Fibroblast of lung (primary cell): Measurements from ENCODE around the gene NFIC. TPM values are rescaled to one million over a fixed set of nuclear protein-coding genes. Genes with fewer than 3 reads are reported as not detected.
"Not testable (repeated sequence)": the region's sequence is repeated elsewhere in the genome, so short reads cannot be mapped to it uniquely, and the experiment has no call there.

Experiments used
- DNase-seq, 2 donors: peaks; one replicate each; pipeline versions ENCODE4 v3.0.0 to v3.0.0-alpha.2; 2010; ENCODE audit warnings: low read depth in 2 of 2
- H2AFZ ChIP-seq: 2 replicates; pipeline ENCODE4 v1.5.1; 2012; ENCODE audit warnings: low read length, control low read depth, inconsistent platforms
- H3K27ac ChIP-seq: 2 replicates; pipeline ENCODE4 v1.5.1; 2011; ENCODE audit warnings: low read length, control low read depth; ENCODE audit not compliant: insufficient read depth
- H3K27me3 ChIP-seq: 2 replicates; pipeline ENCODE4 v1.5.1; 2011; ENCODE audit warnings: mild to moderate bottlenecking, low read length; ENCODE audit not compliant: control insufficient read depth, insufficient read depth
- H3K36me3 ChIP-seq: 2 replicates; pipeline ENCODE4 v1.5.1; 2011; ENCODE audit warnings: low read length; ENCODE audit not compliant: control insufficient read depth, insufficient read depth
- H3K4me1 ChIP-seq: 2 replicates; pipeline ENCODE4 v1.5.1; 2011; ENCODE audit warnings: low read length; ENCODE audit not compliant: control insufficient read depth, insufficient read depth; ENCODE audit errors: extremely low read depth
- H3K4me2 ChIP-seq: 2 replicates; pipeline ENCODE4 v1.5.1; 2011; ENCODE audit warnings: low read length, control low read depth; ENCODE audit not compliant: insufficient read depth; ENCODE audit errors: extremely low read depth
- H3K4me3 ChIP-seq, 4 experiments: fragments of 200-600 bp in 1 of 4; sonication (generic) in 1 of 4; replicated peaks in 1 of 4; 2 replicates each; pipeline ENCODE4 v1.5.1; 2011 to 2016; ENCODE audit warnings: low read length in 4 of 4, low read depth in 3 of 4, mild to moderate bottlenecking in 3 of 4, control low read depth in 2 of 4, inconsistent platforms in 1 of 4, mixed read lengths in 1 of 4; ENCODE audit not compliant: insufficient read depth in 1 of 4; ENCODE audit errors: control extremely low read depth in 1 of 4
- H3K79me2 ChIP-seq: 2 replicates; pipeline ENCODE4 v1.5.1; 2012; ENCODE audit warnings: mild to moderate bottlenecking, low read length, inconsistent platforms; ENCODE audit not compliant: control insufficient read depth, insufficient read depth
- H3K9ac ChIP-seq: 2 replicates; pipeline ENCODE4 v1.5.1; 2011; ENCODE audit warnings: mild to moderate bottlenecking, low read length, control low read depth; ENCODE audit not compliant: insufficient read depth
- H3K9me3 ChIP-seq: 2 replicates; pipeline ENCODE4 v1.5.1; 2012; ENCODE audit warnings: low read depth, low read length; ENCODE audit not compliant: control insufficient read depth, insufficient read depth
- H4K20me1 ChIP-seq: 2 replicates; pipeline ENCODE4 v1.5.1; 2011; ENCODE audit warnings: low read length; ENCODE audit not compliant: control insufficient read depth, insufficient read depth; ENCODE audit errors: extremely low read depth
- EZH2 ChIP-seq: IDR thresholded peaks from 2 replicates; pipeline ENCODE4 v1.5.1; 2012; ENCODE audit warnings: low read length, control low read depth, mild to moderate bottlenecking; ENCODE audit errors: missing control alignments
- polyA plus RNA-seq, 2 donors: library from polyadenylated mRNA; depleted of rRNA in 1 of 2; stranded (reverse) in 1 of 2; unstranded in 1 of 2; fragments of >200 nt; gene quantifications; 2 replicates each; pipeline ENCODE4 v1.2.1, GENCODE V29; 2011 to 2012; ENCODE audit warnings: missing spikeins in 1 of 2
- total RNA-seq: library from RNA; depleted of rRNA; stranded (reverse); fragments of >200 nt; gene quantifications from 2 replicates; pipeline ENCODE4 v1.2.1, GENCODE V29; 2014
- TF ChIP-seq, protein P1 (sequence below), 2 donors: IDR thresholded peaks in 1 of 2; conservative IDR thresholded peaks in 1 of 2; 1 replicate in 1 of 2; 2 replicates in 1 of 2; pipeline ENCODE4 v1.5.1; 2011 to 2012; ENCODE audit warnings: low read length in 2 of 2, control low read depth in 1 of 2, inconsistent platforms in 1 of 2, low read depth in 1 of 2, mild to moderate bottlenecking in 1 of 2

The NFIC gene
- total and polyA plus RNA-seq, 2 donors (not counting 1 experiment from before 2014, with no cell fraction given): 7.9 to 66.4 TPM

DNA sequence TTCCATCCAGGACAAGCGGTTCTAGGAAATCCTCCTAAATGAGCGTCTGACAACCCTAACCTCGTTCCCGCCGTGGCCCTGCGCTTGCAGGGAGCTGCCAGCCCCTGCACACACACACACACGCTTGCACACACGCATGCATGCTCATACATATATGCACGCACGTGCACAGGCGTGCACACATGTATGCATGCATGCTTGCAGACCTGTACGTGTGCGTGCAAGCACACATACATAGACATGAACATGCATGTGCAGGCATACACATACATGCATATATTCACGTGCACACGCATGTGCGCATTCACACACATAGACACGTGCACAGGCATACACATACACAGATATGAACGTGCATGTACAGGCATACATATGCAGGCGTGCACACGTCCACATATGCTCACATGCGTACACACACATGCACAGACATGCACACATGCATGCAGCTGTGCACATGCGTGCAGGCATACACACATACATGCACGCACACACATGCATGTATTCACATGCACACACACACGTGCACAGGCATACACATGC, 78.4 kb downstream of the NFIC start:
- Histone ChIP-seq H2AFZ (no peak overlapping the region), H3K4me2 (no peak overlapping the region), H3K4me3 (no peak overlapping the region), H3K4me1 (peaks cover 7% of the 10 kb centered on the region), H3K79me2 (peaks cover 35% of the 10 kb centered on the region), H3K9ac (no peak overlapping the region), H3K27ac (no peak overlapping the region), H3K9me3 (no peaks in the 10 kb centered on the region), H3K36me3 (peaks cover 27% of the 10 kb centered on the region), H3K27me3 (no peaks in the 10 kb centered on the region), H4K20me1 (no peaks in the 10 kb centered on the region)
- no peak for DNase-seq
- TF ChIP-seq, protein P1, sequence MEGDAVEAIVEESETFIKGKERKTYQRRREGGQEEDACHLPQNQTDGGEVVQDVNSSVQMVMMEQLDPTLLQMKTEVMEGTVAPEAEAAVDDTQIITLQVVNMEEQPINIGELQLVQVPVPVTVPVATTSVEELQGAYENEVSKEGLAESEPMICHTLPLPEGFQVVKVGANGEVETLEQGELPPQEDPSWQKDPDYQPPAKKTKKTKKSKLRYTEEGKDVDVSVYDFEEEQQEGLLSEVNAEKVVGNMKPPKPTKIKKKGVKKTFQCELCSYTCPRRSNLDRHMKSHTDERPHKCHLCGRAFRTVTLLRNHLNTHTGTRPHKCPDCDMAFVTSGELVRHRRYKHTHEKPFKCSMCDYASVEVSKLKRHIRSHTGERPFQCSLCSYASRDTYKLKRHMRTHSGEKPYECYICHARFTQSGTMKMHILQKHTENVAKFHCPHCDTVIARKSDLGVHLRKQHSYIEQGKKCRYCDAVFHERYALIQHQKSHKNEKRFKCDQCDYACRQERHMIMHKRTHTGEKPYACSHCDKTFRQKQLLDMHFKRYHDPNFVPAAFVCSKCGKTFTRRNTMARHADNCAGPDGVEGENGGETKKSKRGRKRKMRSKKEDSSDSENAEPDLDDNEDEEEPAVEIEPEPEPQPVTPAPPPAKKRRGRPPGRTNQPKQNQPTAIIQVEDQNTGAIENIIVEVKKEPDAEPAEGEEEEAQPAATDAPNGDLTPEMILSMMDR (conservative IDR thresholded peaks at IDR 0.05 in 1 of 2, IDR thresholded peaks at IDR 0.05 in 1 of 2; ENCODE audit: low read depth in 1 of 2, low read length in 2 of 2): no peak

DNA sequence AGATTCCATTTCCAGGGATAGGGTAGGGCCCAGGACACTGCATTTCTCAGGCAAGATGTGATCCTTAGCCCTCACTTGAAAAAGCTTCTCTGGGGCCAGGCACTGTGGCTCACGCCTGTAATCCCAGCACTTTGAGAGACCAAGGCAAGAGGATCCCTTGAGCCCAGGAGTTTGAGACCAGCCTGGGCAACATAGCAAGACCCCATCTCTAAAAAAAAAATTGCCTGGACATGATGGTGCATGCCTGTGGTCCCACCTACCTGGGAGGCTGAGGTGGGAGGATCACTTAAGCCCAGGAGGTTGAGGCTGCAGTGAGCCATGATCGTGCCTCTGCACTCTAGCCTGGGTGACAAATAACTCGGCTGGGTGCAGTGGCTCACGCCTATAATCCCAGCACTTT, 80.3 kb downstream of the NFIC start:
- H3K79me2 ChIP-seq: peaks cover 26% of the 10 kb centered on the region

DNA sequence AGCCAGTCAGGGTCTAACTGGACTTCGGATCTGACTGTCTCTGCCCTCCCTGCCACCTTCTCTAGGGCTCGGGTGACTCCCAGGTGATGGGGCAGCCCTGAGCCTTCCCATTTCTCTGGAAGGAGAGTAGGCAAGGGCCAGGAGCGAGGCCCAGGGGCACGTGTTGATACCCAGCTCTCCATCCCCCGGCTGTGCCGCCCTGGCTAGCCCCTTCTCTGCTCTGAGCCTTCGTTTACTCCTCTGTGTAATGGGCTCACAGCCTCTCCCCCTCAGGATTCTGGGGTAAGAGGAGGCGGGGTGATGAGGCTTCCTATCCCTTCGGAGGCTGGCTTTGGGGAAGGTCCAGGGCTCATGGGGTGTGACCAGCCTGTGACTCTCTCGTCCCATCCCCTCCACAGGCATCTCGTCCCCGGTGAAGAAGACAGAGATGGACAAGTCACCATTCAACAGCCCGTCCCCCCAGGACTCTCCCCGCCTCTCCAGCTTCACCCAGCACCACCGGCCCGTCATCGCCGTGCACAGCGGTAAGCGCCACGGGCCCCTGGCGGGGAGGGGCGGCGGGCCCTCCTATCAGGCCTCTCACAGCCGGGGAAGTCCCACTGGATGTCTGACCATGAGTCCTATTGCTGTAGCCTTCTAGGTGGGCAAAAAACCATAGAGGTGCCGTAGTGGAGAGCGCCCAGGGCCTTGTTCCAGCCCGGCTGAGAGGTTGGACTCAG, 82.4 kb downstream of the NFIC start:
- H4K20me1 ChIP-seq: no peaks in the 10 kb centered on the region
- H3K9me3 ChIP-seq: no peaks in the 10 kb centered on the region
- no peak overlapping the region for H3K27ac ChIP-seq
- peaks cover 8% of the 10 kb centered on the region for H3K4me1 ChIP-seq
- H3K27me3 ChIP-seq: no peaks in the 10 kb centered on the region
- H3K36me3 ChIP-seq: peaks cover 39% of the 10 kb centered on the region
- H3K4me2 ChIP-seq: no peak overlapping the region
- peaks cover 30% of the 10 kb centered on the region for H3K79me2 ChIP-seq
- TF ChIP-seq, protein P1 (conservative IDR thresholded peaks at IDR 0.05 in 1 of 2, IDR thresholded peaks at IDR 0.05 in 1 of 2; ENCODE audit: low read depth in 1 of 2, low read length in 2 of 2): no peak
- TF ChIP-seq EZH2: no peak
- no peak overlapping the region for H3K9ac ChIP-seq
- H3K4me3 ChIP-seq: no peak overlapping the region
- no peak for DNase-seq
- H2AFZ ChIP-seq: no peak overlapping the region

More for the DNA sequence above, 80.3 kb downstream of the NFIC start:
- not testable (repeated sequence) for H3K9me3 ChIP-seq, H3K27me3 ChIP-seq, H2AFZ ChIP-seq, H3K27ac ChIP-seq, H3K4me2 ChIP-seq, H3K9ac ChIP-seq, H3K4me3 ChIP-seq, DNase-seq, H4K20me1 ChIP-seq
- Histone ChIP-seq H3K4me1 (peaks cover 11% of the 10 kb centered on the region), H3K36me3 (peaks cover 26% of the 10 kb centered on the region)
